Muscle layer of colon (tissue), 2 donors: Measurements from ENCODE around the gene PPP1R16B.

ENCODE experiments used
- H3K27ac ChIP-seq: one replicate; pipeline ENCODE4 v1.7.0; 2013; ENCODE audit warnings: low read depth, mild to moderate bottlenecking, low read length, moderate library complexity
- H3K27me3 ChIP-seq, 2 donors: one replicate each; pipeline ENCODE4 v1.7.0; 2013; ENCODE audit warnings: low read length in 2 of 2, mild to moderate bottlenecking in 2 of 2; ENCODE audit not compliant: insufficient read depth in 2 of 2, control insufficient read depth in 1 of 2
- H3K36me3 ChIP-seq: one replicate; pipeline ENCODE4 v1.7.0; 2013; ENCODE audit warnings: mild to moderate bottlenecking, low read length; ENCODE audit not compliant: insufficient read depth
- H3K4me1 ChIP-seq: one replicate; pipeline ENCODE4 v1.7.0; 2013; ENCODE audit warnings: mild to moderate bottlenecking, low read length; ENCODE audit not compliant: insufficient read depth
- H3K4me3 ChIP-seq, 2 donors: one replicate each; pipeline ENCODE4 v1.7.0; 2013; ENCODE audit warnings: low read length in 2 of 2, low read depth in 1 of 2, mild to moderate bottlenecking in 1 of 2, moderate library complexity in 1 of 2
- H3K9ac ChIP-seq: one replicate; pipeline ENCODE4 v1.7.0; 2013; ENCODE audit warnings: low read length
- H3K9me3 ChIP-seq: one replicate; pipeline ENCODE4 v1.7.0; 2013; ENCODE audit warnings: mild to moderate bottlenecking, low read length
- donor health status: abdominal sarcoma.
- donor health status: Adenocarcinoma of cecum.

The PPP1R16B gene

DNA sequence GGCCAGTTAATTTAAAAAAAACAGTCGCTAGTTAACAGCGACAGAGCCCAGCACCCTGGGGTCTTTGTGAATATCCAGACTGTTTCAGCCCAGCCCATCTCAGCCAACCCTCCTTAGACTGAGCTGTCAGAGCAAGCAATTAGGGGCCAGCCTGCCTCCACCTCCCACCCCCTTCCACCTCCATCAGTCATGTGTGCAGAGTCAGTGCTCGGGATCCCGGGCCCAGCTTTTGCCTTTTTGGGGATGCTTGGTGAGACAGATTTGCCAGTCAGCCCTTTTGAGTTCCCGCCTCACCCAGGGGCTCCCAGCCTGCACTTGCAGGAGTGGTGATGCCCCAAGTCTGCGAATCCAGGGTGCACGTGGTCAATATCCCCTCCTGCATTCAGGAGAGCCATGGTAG is 114.2 kb downstream of the PPP1R16B start:
- Histone ChIP-seq H3K9ac (no peak overlapping the region), H3K27me3 (no peaks in the 10 kb centered on the region), H3K9me3 (no peaks in the 10 kb centered on the region), H3K36me3 (no peaks in the 10 kb centered on the region), H3K27ac (no peak overlapping the region), H3K4me1 (no peaks in the 10 kb centered on the region), H3K4me3 (no peak overlapping the region)

DNA sequence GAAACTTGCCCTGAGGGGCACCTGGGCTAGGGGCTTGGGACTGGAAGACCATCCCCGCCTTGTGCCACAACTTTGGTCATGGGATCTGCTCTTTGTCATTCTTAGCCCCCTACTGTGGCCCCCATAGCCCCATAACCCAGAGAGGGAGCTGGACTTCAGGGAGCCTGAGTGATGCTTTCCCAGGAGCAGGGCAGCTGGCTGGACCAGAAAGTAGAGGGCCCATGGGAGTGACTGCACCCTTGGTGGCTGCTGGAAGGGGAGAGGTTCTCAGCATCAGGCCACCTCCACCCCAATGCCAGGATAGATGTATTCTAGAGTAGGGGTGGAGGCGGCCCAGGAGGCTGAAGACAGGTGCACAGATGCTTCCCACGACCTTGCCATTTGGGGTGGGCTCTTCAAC is 114.9 kb downstream of the PPP1R16B start:
- no peak overlapping the region for H3K4me3 ChIP-seq
- no peak overlapping the region for H3K9ac ChIP-seq
- H3K9me3 ChIP-seq = no peaks in the 10 kb centered on the region
- H3K36me3 ChIP-seq = no peaks in the 10 kb centered on the region
- no peak overlapping the region for H3K27ac ChIP-seq
- H3K27me3 ChIP-seq = no peaks in the 10 kb centered on the region
- H3K4me1 ChIP-seq = no peaks in the 10 kb centered on the region

DNA sequence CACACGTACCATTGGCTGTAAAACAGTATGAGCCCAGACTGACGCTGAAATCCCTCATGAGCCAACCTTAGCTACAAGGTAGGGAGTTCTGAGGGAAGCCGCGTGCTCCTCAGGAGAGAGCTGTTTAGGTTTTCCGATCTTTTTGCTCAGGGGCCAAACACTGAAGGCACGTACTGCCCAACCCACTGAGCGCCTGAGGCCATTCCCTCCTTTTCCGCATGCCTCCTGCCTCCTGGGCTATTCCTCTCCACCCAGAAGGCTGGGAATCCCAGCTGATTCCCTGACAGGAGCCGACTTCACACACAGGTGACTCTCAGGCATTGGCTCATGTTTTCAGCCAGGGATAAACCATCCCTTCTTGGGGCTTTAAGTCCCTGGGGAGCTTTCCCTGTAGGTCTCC is 115.4 kb downstream of the PPP1R16B start:
- Histone ChIP-seq H3K9me3 (no peaks in the 10 kb centered on the region), H3K36me3 (no peaks in the 10 kb centered on the region)

DNA sequence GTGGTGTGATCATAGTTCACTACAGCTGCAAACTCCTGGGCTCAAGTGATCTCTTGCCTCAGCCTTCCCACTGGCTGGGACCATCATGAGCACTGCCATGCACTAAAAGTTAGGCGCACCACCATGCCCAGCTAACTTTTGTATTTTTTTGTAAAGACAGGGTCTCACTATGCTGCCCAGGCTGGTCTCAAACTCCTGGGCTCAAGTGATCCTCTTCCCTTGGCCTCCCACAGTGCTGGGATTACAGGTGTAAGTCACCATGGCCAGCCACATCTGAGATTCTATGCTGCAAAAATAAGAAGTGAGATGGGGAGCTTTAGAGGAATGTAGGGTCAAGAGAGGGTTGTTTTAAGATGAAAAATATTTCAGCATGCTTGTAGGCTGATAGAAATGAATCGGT is 119.2 kb downstream of the PPP1R16B start:
- no peak overlapping the region for H3K9ac ChIP-seq
- peaks cover 5% of the 10 kb centered on the region for H3K4me1 ChIP-seq
- H3K27ac ChIP-seq = no peak overlapping the region
- no peak overlapping the region for H3K4me3 ChIP-seq
- no peaks in the 10 kb centered on the region for H3K36me3 ChIP-seq
- H3K9me3 ChIP-seq = no peaks in the 10 kb centered on the region
- no peaks in the 10 kb centered on the region for H3K27me3 ChIP-seq

More for the DNA sequence above, 115.4 kb downstream of the PPP1R16B start:
- no peaks in the 10 kb centered on the region for H3K4me1 ChIP-seq
- H3K27me3 ChIP-seq = no peaks in the 10 kb centered on the region
- no peak overlapping the region for H3K4me3 ChIP-seq
- no peak overlapping the region for H3K9ac ChIP-seq
- H3K27ac ChIP-seq = no peak overlapping the region

DNA sequence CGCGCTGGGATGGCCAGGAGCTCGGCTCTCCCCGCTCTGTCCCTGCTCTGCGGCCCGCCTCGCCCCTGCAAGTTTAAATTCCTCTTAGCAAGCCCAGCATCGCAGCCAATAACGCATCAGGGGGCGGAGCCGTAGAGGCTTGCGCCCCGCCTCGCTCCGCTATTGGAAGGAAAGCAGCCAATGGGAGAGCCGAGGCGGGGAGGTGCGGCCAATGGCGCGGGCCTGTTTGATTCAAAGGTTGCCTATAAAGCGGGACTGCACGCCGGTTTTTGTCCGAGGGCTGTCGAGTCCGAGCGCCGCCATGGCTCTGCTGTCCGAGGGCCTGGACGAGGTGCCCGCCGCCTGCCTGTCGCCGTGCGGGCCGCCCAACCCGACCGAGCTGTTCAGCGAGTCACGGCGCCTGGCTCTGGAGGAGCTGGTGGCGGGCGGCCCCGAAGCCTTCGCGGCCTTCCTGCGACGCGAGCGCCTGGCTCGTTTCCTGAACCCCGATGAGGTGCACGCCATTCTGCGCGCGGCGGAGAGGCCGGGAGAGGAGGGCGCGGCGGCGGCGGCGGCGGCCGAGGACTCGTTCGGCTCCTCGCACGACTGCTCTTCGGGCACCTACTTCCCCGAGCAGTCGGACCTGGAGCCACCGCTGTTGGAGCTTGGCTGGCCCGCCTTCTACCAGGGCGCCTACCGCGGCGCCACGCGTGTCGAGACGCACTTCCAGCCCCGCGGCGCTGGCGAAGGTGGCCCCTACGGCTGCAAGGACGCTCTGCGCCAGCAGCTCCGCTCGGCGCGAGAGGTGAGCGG is 120.8 kb downstream of the PPP1R16B start, which contains the start of gene FAM83D:
Gene FAM83D, plus strand, starts transcription at position 276 of the 792 bp plus-strand sequence. Its CDS starts 26 bp downstream, at position 302.
- peak within 1 kb of the TSS; percentile 55 for H3K27ac ChIP-seq
- peak within 1 kb of the TSS; percentile 77 to 93 for H3K4me3 ChIP-seq
- peak within 1 kb of the TSS; percentile 39 for H3K9ac ChIP-seq
- peaks cover 6% of the 10 kb centered on the region for H3K4me1 ChIP-seq
- H3K27me3 ChIP-seq = no peaks in the 10 kb centered on the region
- no peaks in the 10 kb centered on the region for H3K9me3 ChIP-seq
- H3K36me3 ChIP-seq = no peaks in the 10 kb centered on the region

DNA sequence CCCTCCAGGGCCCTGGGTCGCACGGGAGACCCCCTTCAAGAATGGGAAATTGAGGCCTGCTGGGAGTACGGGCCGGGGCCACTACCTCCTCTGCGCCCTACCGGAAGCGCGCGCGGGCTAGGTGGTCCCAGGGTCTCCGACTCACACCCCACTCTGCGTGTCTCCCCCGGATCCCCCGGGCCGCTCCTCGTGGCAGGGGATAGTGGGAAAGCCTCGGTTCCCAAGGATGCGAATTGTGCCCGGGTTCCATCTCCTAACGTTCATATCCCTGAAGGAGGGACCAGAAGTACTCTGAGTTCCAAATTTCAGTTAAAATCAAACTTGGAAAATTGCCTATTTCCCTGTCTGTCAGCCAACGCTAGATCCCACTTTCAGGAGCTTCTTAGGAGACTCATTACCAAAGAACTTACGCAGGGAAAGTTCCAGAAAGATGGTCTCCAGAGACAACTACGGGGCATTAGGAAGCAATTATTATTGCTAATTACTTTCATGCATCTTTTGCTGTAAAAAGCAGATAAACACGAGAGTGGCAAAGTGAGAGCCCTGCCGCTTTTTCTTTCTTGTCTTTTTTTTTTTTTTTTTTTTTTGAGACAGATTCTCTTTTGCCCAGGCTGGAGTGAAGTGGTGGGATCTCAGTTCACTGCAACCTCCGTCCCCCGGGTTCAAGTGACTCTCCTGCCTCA is 121.6 kb downstream of the PPP1R16B start:
- H3K36me3 ChIP-seq = no peaks in the 10 kb centered on the region
- H3K9me3 ChIP-seq = no peaks in the 10 kb centered on the region
- H3K4me3 ChIP-seq = peak overlapping the region; percentile 77 to 93
- peaks cover 13% of the 10 kb centered on the region for H3K4me1 ChIP-seq
- peak overlapping the region; percentile 39 for H3K9ac ChIP-seq
- no peaks in the 10 kb centered on the region for H3K27me3 ChIP-seq
- H3K27ac ChIP-seq = peak overlapping the region; percentile 55

DNA sequence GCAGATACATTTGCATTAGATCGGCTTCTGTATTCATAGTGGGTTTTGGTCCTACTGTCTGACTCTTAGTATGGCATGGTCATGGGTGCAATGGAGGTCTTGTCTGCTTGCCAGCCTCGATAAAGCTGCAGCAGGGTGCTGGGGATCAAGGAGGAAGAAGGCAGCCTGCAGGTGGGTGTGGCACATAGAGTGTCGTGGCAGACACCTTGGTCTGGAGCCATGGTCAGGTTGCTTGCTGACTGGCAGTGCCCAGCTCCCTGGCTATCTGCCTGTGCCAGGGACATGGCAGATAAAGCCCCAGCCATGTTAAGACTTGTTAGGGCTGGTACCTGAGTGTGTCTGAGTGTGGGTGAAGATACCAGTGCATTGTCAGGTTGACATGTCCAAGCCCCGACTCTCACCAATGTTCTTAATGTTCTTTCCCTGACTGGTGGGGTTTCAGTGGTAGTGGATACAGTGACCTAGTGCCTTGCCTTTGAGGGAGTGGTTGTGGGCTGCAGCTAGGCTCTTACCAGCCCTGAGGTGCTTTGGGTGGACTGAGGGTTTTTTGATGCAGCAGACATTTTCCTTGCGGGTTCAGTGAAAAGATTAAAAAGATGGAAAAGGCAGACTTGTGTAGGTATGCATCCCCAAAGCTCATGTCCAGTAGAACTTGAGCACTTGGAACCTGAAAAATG is 122.5 kb downstream of the PPP1R16B start:
- H3K4me3 ChIP-seq = peak overlapping the region; percentile 25 to 35
- peak overlapping the region; percentile 13 for H3K9ac ChIP-seq
- no peaks in the 10 kb centered on the region for H3K27me3 ChIP-seq
- H3K36me3 ChIP-seq = no peaks in the 10 kb centered on the region
- no peaks in the 10 kb centered on the region for H3K9me3 ChIP-seq
- peaks cover 21% of the 10 kb centered on the region for H3K4me1 ChIP-seq
- H3K27ac ChIP-seq = peak overlapping the region; percentile 20

DNA sequence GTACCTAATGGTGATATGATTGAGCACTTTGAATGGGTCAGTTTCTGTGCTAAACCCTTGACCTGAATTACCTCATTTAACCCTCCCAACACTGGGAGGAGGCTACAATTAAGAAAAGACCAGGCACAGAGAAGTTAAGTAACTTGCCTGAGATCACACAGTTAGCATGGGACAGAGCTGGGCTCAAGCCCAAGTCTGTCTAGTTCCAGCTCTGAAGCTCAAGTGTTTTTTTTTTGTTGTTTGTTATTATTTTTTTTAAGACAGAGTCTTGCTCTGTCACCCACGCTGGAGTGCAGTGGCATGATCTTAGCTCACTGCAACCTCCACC is 124.7 kb downstream of the PPP1R16B start:
- Histone ChIP-seq H3K9me3 (no peaks in the 10 kb centered on the region), H3K4me3 (no peak overlapping the region), H3K4me1 (peaks cover 21% of the 10 kb centered on the region), H3K36me3 (no peaks in the 10 kb centered on the region), H3K27ac (peak overlapping the region; percentile 5), H3K27me3 (no peaks in the 10 kb centered on the region), H3K9ac (no peak overlapping the region)

DNA sequence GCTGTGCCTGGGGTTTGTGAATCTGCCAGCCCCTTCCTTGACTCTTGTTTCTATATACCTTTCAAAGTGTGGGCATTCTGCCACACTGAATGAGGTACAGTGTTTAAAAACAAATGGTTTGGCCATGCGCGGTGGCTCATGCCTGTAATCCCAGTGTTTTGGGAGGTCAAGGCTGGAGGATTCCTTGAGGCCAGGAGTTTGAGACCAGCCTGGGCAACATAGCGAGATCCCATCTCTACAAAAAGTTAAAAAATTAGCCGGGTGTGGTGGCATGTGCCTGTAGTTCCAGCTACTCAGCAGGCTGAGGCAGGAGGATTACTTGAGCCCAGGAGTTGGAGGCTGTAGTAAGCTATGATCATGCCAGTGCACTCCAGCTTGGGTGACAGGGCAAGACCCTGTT is 126.5 kb downstream of the PPP1R16B start:
- no peak overlapping the region for H3K27ac ChIP-seq
- no peaks in the 10 kb centered on the region for H3K27me3 ChIP-seq
- no peaks in the 10 kb centered on the region for H3K36me3 ChIP-seq
- peaks cover 21% of the 10 kb centered on the region for H3K4me1 ChIP-seq
- no peaks in the 10 kb centered on the region for H3K9me3 ChIP-seq
- H3K4me3 ChIP-seq = no peak overlapping the region
- no peak overlapping the region for H3K9ac ChIP-seq

DNA sequence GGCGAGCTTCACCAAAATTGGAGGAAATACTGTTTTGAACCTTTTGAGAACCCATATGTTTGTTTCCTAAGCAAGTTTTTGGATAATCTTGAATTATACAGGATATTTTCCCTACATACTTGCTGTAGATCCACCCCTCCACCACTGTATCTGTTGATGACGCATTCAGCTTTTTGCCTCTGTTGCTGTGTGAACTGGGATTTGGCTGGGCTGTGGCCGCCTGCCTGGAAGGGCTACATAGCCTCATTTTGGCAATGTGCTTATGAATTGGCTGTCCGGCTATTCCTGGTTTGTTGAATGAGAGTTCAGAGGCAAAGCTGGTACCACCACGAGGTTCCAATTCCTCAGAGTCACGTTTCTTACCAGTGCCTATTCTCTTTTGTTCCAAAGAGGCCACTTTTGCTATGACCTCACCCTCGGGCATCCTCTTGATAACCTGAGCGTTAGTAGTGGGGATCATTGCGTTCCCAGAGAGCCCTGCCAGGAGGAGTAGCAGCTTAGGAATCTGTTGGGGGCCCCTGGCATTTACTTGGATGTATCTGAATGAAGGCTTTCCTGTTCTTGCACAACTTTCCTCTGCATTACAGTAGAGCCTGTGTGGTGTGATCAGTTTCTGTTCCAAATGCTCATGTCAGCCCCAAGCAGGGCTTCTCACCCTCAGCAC is 127.1 kb downstream of the PPP1R16B start:
- no peak overlapping the region for H3K4me3 ChIP-seq
- no peaks in the 10 kb centered on the region for H3K27me3 ChIP-seq
- no peak overlapping the region for H3K27ac ChIP-seq
- peaks cover 21% of the 10 kb centered on the region for H3K4me1 ChIP-seq
- no peaks in the 10 kb centered on the region for H3K36me3 ChIP-seq
- no peak overlapping the region for H3K9ac ChIP-seq
- H3K9me3 ChIP-seq = no peaks in the 10 kb centered on the region

DNA sequence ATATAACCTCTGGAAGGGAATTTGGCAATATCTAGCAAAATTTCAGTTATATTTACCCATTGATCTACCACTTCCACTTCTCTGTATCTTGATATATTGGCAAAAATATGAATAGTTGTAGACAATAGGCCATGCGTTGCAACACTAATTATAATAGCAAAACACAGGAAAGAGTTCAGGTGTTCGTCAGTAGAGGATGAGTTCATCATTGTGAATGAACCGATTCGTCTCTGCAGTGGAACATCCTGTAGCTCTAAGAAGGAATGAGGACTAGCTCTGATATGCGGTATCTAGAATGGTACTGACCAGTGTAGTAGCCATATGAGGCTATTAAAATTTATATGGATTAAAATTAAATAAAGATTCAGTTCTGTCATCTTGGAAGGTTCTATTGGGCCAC is 129.0 kb downstream of the PPP1R16B start:
- H3K4me3 ChIP-seq = no peak overlapping the region
- H3K9ac ChIP-seq = no peak overlapping the region
- H3K4me1 ChIP-seq = peaks cover 17% of the 10 kb centered on the region
- no peak overlapping the region for H3K27ac ChIP-seq
- no peaks in the 10 kb centered on the region for H3K9me3 ChIP-seq
- H3K36me3 ChIP-seq = no peaks in the 10 kb centered on the region
- no peaks in the 10 kb centered on the region for H3K27me3 ChIP-seq
